IMR-90 (cell line): Measurements from ENCODE around the gene FNDC5. TPM values are rescaled to one million over a fixed set of nuclear protein-coding genes. Genes with fewer than 3 reads are reported as not detected.

Experiments used
- ATAC-seq: fragments of 200-7000 bp; cut with Tn5 transposase; 2 replicates; pipeline ENCODE4 v1.9.1; 2020; ENCODE audit warnings: low read depth, mild to moderate bottlenecking, moderate library complexity
- BruUV-seq: library from RNA; stranded (reverse); fragments of 400-500 nt; replicated peaks from 2 replicates; lab custom pipeline; 2021; lab: Mats Ljungman, UMichigan
- CTCF ChIA-PET: fragments of 300-600 bp; formaldehyde crosslinking; extraction: SDS; loops from one replicate; lab custom pipeline; 2021; ENCODE audit warnings: antibody characterized with exemption; lab: Yijun Ruan, JAX
- POLR2A ChIA-PET: fragments of 300-600 bp; sonication (Branson Sonifier 250); formaldehyde crosslinking; loops from one replicate; lab custom pipeline; 2022; ENCODE audit warnings: antibody characterized with exemption; ENCODE audit not compliant: unreplicated experiment; lab: Charles Lee
- DNase-seq: peaks from one replicate; pipeline ENCODE4 v3.0.0; 2013
- H2AFZ ChIP-seq: replicated peaks from 2 replicates; pipeline ENCODE3; 2013; ENCODE audit warnings: low read length, mild to moderate bottlenecking; ENCODE audit not compliant: poor library complexity
- H2AK5ac ChIP-seq: 2 replicates; pipeline ENCODE4 v1.6.1; 2013; ENCODE audit warnings: low read depth, low read length, inconsistent platforms
- H2AK9ac ChIP-seq: replicated peaks from 2 replicates; pipeline ENCODE3; 2013; ENCODE audit warnings: mild to moderate bottlenecking, low read depth, low read length, moderate library complexity; ENCODE audit not compliant: poor library complexity
- H2BK120ac ChIP-seq: 2 replicates; pipeline ENCODE4 v1.6.1; 2013; ENCODE audit warnings: low read depth, low read length, inconsistent platforms
- H2BK15ac ChIP-seq: 3 replicates; pipeline ENCODE4 v1.6.1; 2013; ENCODE audit warnings: low read depth, low read length, inconsistent platforms
- H2BK20ac ChIP-seq: 2 replicates; pipeline ENCODE4 v1.6.1; 2013; ENCODE audit warnings: low read depth, mild to moderate bottlenecking, inconsistent platforms, low read length, moderate library complexity
- H2BK5ac ChIP-seq: 2 replicates; pipeline ENCODE4 v1.6.1; 2013; ENCODE audit warnings: mild to moderate bottlenecking, low read depth, low read length, inconsistent platforms; ENCODE audit not compliant: poor library complexity, severe bottlenecking
- H3K14ac ChIP-seq: replicated peaks from 2 replicates; pipeline ENCODE4 v1.6.1; 2013; ENCODE audit warnings: low read depth, low read length, inconsistent platforms
- H3K18ac ChIP-seq: 2 replicates; pipeline ENCODE4 v1.6.1; 2013; ENCODE audit warnings: low read depth, low read length, control low read depth
- H3K23ac ChIP-seq: 2 replicates; pipeline ENCODE4 v1.6.1; 2013; ENCODE audit warnings: low read depth, low read length, inconsistent platforms
- H3K27ac ChIP-seq: 2 replicates; pipeline ENCODE4 v1.5.1; 2013; ENCODE audit warnings: mild to moderate bottlenecking, control low read depth, low read length; ENCODE audit not compliant: insufficient read depth
- H3K27me3 ChIP-seq: 2 replicates; pipeline ENCODE4 v1.6.1; 2013; ENCODE audit warnings: low read length; ENCODE audit not compliant: control insufficient read depth, insufficient read depth
- H3K36me3 ChIP-seq: 2 replicates; pipeline ENCODE4 v1.6.1; 2013; ENCODE audit warnings: low read length, mixed read lengths; ENCODE audit not compliant: control insufficient read depth, insufficient read depth
- H3K4ac ChIP-seq: 2 replicates; pipeline ENCODE4 v1.6.1; 2013; ENCODE audit warnings: low read depth, low read length, inconsistent platforms
- H3K4me1 ChIP-seq: 2 replicates; pipeline ENCODE4 v1.6.1; 2013; ENCODE audit warnings: low read length, mixed read lengths; ENCODE audit not compliant: control insufficient read depth, insufficient read depth
- H3K4me2 ChIP-seq: 2 replicates; pipeline ENCODE4 v1.6.1; 2013; ENCODE audit warnings: low read depth, mild to moderate bottlenecking, control low read depth, low read length, moderate library complexity
- H3K4me3 ChIP-seq: 2 replicates; pipeline ENCODE4 v1.5.1; 2013; ENCODE audit warnings: low read depth, mild to moderate bottlenecking, control low read depth, low read length, moderate library complexity; ENCODE audit not compliant: insufficient read depth
- H3K56ac ChIP-seq: 2 replicates; pipeline ENCODE4 v1.6.1; 2013; ENCODE audit warnings: low read length, inconsistent platforms; ENCODE audit not compliant: insufficient read depth; ENCODE audit errors: extremely low read depth
- H3K79me1 ChIP-seq, 2 experiments: 2 replicates each; pipeline ENCODE4 v1.6.1; 2013; ENCODE audit warnings: low read length in 2 of 2, inconsistent platforms in 1 of 2, low read depth in 1 of 2
- H3K9ac ChIP-seq: 2 replicates; pipeline ENCODE4 v1.6.1; 2013; ENCODE audit warnings: low read depth, low read length, control low read depth
- H3K9me1 ChIP-seq: 2 replicates; pipeline ENCODE4 v1.6.1; 2013; ENCODE audit warnings: low read length, inconsistent platforms; ENCODE audit not compliant: insufficient read depth
- H3K9me3 ChIP-seq: 2 replicates; pipeline ENCODE4 v1.6.1; 2013; ENCODE audit warnings: low read length; ENCODE audit not compliant: control insufficient read depth, insufficient read depth
- H4K20me1 ChIP-seq: 2 replicates; pipeline ENCODE4 v1.6.1; 2013; ENCODE audit warnings: low read length, inconsistent platforms; ENCODE audit not compliant: insufficient read depth
- H4K5ac ChIP-seq: 2 replicates; pipeline ENCODE4 v1.6.1; 2013; ENCODE audit warnings: mild to moderate bottlenecking, low read depth, low read length, control low read depth
- H4K8ac ChIP-seq, 2 experiments: 2 replicates each; pipeline ENCODE4 v1.6.1; 2013; ENCODE audit warnings: low read depth in 2 of 2, low read length in 2 of 2, control low read depth in 1 of 2, inconsistent platforms in 1 of 2
- H4K91ac ChIP-seq: 2 replicates; pipeline ENCODE4 v1.6.1; 2013; ENCODE audit warnings: low read depth, low read length, inconsistent platforms; ENCODE audit not compliant: insufficient read depth
- BHLHE40 ChIP-seq: fragments of 150-350 bp; IDR thresholded peaks from 2 replicates; pipeline ENCODE4 v1.6.1; 2016; ENCODE audit warnings: mild to moderate bottlenecking, low read depth, low read length
- CTCF ChIP-seq: conservative IDR thresholded peaks from 2 replicates; pipeline ENCODE4 v1.5.1; 2012; ENCODE audit warnings: mild to moderate bottlenecking, low read depth, low read length, improper control_type of control experiment
- MAFK ChIP-seq: IDR thresholded peaks from 2 replicates; pipeline ENCODE4 v1.6.1; 2012; ENCODE audit warnings: low read depth, low read length, improper control_type of control experiment
- MXI1 ChIP-seq: IDR thresholded peaks from 2 replicates; pipeline ENCODE4 v1.6.1; 2012; ENCODE audit warnings: low read depth, mild to moderate bottlenecking, low read length, moderate library complexity, borderline replicate concordance
- RAD21 ChIP-seq: IDR thresholded peaks from 2 replicates; pipeline ENCODE4 v1.6.1; 2012; ENCODE audit warnings: low read length, improper control_type of control experiment
- RFX5 ChIP-seq: IDR thresholded peaks from 2 replicates; pipeline ENCODE4 v1.8.0; 2012; ENCODE audit warnings: low read depth, mild to moderate bottlenecking, low read length, moderate library complexity
- SMC3 ChIP-seq: fragments of 150-350 bp; IDR thresholded peaks from 2 replicates; pipeline ENCODE4 v1.6.1; 2016; ENCODE audit warnings: low read depth, mild to moderate bottlenecking, antibody characterized with exemption, low read length, moderate library complexity
- USF2 ChIP-seq: fragments of 150-350 bp; IDR thresholded peaks from 2 replicates; pipeline ENCODE4 v1.6.1; 2017; ENCODE audit warnings: mild to moderate bottlenecking, antibody characterized with exemption, low read length, low read depth
- WGBS, 2 experiments: methylation state at CpG; one replicate each; pipeline versions ENCODE4 v1.1.5 to v1.1.7; 2013; ENCODE audit warnings: missing lambda C conversion rate in 2 of 2; ENCODE audit not compliant: insufficient read length in 1 of 2; ENCODE audit errors: extremely low coverage in 2 of 2; 5-methylcytosine and 5-hydroxymethylcytosine counted together
- dilution Hi-C: fragments of 300-500 bp; cut with HindIII; formaldehyde crosslinking; loops from one replicate; pipeline ENCODE4 v1.14.3; 2018; ENCODE audit warnings: low sequenced_read_pairs; ENCODE audit not compliant: unreplicated experiment
- in situ Hi-C: fragments of 300-500 bp; cut with MboI; formaldehyde crosslinking; loops from 3 replicates; pipeline ENCODE4 v1.14.3; 2019; ENCODE audit warnings: low sequenced_read_pairs, inconsistent platforms, mixed read lengths
- intact Hi-C: fragments of 100-400 bp; cut with micrococcal nuclease; formaldehyde crosslinking; loops from 2 replicates; pipeline ENCODE4 v1.10.0; 2022
- polyA plus RNA-seq, 3 experiments: library from polyadenylated mRNA; depleted of rRNA; stranded (reverse); fragments of >200 nt; gene quantifications; 2 replicates each; pipeline ENCODE4 v1.2.3, GENCODE V29; 2012; ENCODE audit warnings: low replicate concordance in 1 of 3
- total RNA-seq: library from RNA; depleted of rRNA; stranded (reverse); fragments of >200 nt; gene quantifications from 2 replicates; pipeline ENCODE4 v1.2.3, GENCODE V29; 2012

Gene FNDC5
- total and polyA plus RNA-seq, 2 of the 4 experiments (the other 2 are of a cell fraction) = 1.2 to 1.6 TPM

GRCh38 chr1:32910319-32910718, 39.6 kb upstream of the FNDC5 start:
- H2AK9ac ChIP-seq = no peak overlapping the region
- no peaks in the 10 kb centered on the region for H4K20me1 ChIP-seq
- no peak overlapping the region for H3K4me2 ChIP-seq
- H3K9me1 ChIP-seq = no peaks in the 10 kb centered on the region
- no peak overlapping the region for H3K9ac ChIP-seq
- 0 out of 2 replicates have a peak, but pooled peaks cover 2% of the 10 kb centered on the region for H3K9me3 ChIP-seq
- ATAC-seq (no peak), DNase-seq (no peak)
- H4K8ac ChIP-seq = no peak overlapping the region
- H3K4me3 ChIP-seq = no peak overlapping the region
- H2BK120ac ChIP-seq = no peak overlapping the region
- no peaks in the 10 kb centered on the region for H3K79me1 ChIP-seq
- in situ Hi-C loops = no loop called here
- no peak overlapping the region for H3K27ac ChIP-seq
- no peak overlapping the region for H2BK5ac ChIP-seq
- intact Hi-C loops = no loop called here
- BruUV-seq = no TSS peak
- WGBS, 2 experiments = no CpG with 5 or more reads among the region's 5 CpGs
- H3K23ac ChIP-seq = no peak overlapping the region
- no peak for TF ChIP-seq RAD21
- no peak for TF ChIP-seq RFX5
- no peak for TF ChIP-seq MAFK
- TF ChIP-seq USF2 = no peak
- no peak for TF ChIP-seq MXI1
- no peak for TF ChIP-seq CTCF
- no peak for TF ChIP-seq SMC3
- no peak for TF ChIP-seq BHLHE40
- H3K27me3 ChIP-seq = no peaks in the 10 kb centered on the region; the same call in 1 of the 2 replicates
- no peak overlapping the region for H3K4ac ChIP-seq
- H4K91ac ChIP-seq = no peak overlapping the region
- no peak overlapping the region for H2BK15ac ChIP-seq
- no peak overlapping the region for H3K14ac ChIP-seq
- H4K5ac ChIP-seq = no peak overlapping the region
- no peaks in the 10 kb centered on the region for H3K4me1 ChIP-seq
- no peak overlapping the region for H3K56ac ChIP-seq
- H2AFZ ChIP-seq = no peak overlapping the region
- H3K18ac ChIP-seq = no peak overlapping the region
- dilution Hi-C loops = no loop called here
- H3K36me3 ChIP-seq = no peaks in the 10 kb centered on the region
- POLR2A ChIA-PET = no interaction called here
- no peak overlapping the region for H2BK20ac ChIP-seq
- CTCF ChIA-PET = no interaction called here
- H2AK5ac ChIP-seq = no peak overlapping the region
